GM19193 (cell line): Measurements from ENCODE around the gene MYH7.

Experiments used
- POLR2A ChIP-seq: IDR thresholded peaks from 4 replicates; pipeline ENCODE4 v1.6.1; 2011; ENCODE audit not compliant: insufficient read depth, insufficient read length; ENCODE audit errors: extremely low read depth

MYH7 gene

GRCh38 chr14:23457587-23458445 lies 22.4 kb upstream of the MYH7 start:
- no peak for TF ChIP-seq POLR2A

DNA sequence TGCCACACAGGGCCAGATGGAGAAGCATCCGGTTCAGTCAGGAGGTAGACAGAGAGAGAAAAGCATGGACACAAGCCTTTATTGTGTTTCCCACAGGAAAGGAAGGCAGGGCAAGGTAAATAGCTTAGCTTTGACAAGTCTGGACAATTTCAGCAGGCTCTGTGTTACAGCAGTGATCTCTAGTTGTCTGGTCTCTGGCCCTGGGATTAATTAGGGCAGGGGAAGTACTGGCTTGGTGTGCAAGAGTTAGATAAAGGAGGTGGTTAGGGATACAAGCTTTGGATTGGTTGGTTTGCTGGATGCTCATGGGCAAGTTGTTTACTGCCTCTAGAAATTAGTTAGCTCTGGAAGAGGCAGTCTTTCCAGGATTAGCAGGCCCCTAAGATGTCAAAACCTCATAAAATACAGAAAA lies 19.0 kb upstream of the MYH7 start:
- no peak for TF ChIP-seq POLR2A

GRCh38 chr14:23452237-23452636 lies 16.8 kb upstream of the MYH7 start:
- no peak for TF ChIP-seq POLR2A

DNA sequence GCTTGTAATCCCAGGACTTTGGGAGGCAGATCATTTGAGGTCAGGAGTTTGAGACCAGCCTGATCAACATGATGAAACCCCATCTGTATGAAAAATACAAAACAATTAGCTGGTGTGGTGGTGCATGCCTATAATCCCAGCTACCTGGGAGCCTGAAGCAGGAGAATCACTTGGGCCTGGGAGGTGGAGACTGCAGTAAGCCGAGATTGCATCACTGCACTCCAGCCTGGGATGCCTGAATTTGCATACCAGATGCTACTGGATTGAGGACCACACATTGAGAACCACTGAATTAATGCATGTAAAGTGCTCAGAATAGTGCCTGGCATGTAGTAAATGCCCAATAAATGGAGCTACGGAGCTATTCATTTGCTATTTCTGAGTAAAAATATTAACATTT lies 14.9 kb upstream of the MYH7 start:
- no peak for TF ChIP-seq POLR2A

DNA sequence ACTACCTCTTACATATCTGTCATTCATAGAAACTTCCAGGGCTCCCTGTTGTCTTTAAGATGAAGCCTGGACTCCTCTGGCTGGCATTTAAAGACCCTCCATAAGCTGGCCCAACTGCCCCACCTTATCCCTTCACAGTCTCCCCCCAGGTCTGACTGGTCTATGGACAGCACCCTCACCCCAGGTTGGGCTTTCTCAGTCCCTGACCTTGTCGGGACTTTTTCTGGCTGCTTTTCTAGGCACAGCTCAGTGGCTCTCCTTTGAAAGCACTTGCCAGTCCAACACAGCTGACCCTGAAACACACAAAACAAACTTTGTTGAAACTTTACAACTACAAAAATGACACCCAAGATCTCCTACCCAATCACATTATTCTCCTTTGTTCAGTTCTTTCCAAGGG lies 13.9 kb upstream of the MYH7 start:
- no peak for TF ChIP-seq POLR2A

- no peak for TF ChIP-seq POLR2A
Measured at GRCh38 chr14:23447361-23448350, 12.2 kb upstream of the MYH7 start.

DNA sequence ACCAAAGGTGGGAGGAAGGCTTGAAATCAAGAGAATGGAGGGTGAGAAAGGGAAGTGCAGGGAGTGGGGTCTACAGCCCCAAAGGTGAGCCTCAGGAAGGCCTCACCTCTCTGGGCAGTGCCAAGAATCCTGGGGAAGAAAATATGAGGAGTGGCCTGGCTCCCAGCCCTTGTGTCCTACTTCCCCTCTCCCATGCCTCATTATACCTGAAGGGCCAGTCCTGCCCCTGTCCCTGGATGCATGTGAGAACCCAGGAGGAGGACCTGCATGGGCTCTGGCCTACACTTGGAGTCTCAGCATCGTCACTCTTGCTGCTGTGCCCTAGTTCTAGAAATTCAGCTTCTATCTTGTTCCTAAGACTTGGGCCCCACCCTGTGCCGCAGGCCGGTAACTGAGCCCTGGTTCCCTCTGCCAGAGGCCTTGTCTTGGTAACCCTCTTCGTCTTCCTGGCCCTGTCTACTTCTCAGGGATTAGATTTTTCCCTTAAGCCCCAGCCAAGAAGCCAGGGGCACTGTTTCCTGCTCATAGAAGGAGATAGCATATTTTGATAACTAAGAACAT lies 10.9 kb upstream of the MYH7 start:
- no peak for TF ChIP-seq POLR2A

GRCh38 chr14:23445773-23446172 lies 10.3 kb upstream of the MYH7 start:
- no peak for TF ChIP-seq POLR2A

DNA sequence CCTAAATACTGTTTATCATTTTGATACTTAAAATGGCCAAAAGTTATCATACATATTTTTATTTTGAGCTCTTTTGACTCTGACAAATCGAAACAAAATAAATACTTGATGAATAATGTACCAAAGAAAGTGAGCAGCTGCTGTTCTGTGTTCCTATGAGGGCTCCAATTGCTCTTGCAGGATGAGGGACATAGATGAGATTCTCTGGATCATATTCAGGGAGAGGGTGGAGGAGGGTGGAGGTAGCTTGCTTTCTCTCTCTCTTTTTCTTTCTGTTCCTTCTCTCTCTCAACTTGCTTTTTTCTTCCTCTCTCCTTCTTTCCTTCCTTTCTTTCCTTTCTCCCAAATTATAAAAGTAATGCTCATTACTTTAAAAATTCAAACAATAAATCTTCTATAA lies 8.9 kb upstream of the MYH7 start:
- no peak for TF ChIP-seq POLR2A

- no peak for TF ChIP-seq POLR2A
Measured at GRCh38 chr14:23443881-23444280, 8.4 kb upstream of the MYH7 start.

DNA sequence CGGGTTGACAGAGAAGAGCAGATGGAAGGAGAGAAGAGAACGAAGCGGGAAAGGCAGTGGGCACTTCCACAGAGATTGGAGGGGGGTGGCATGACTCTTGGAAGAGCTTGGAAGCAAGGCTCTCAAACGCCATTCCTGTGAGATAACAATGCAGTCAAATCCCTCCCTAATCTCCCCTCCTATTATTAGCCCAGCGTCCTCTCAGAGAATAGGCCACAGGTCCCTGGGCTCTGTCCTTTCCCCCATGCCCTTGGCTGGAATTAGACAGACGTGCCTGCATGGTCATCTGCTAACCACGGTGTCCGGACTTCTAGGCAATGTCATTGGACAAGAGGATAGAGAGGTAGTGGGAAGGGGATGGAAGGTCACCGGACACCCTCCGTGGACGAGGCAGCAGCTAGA lies 8.0 kb upstream of the MYH7 start:
- no peak for TF ChIP-seq POLR2A

GRCh38 chr14:23442721-23443356 lies 7.4 kb upstream of the MYH7 start:
- TF ChIP-seq POLR2A, result no peak

GRCh38 chr14:23441076-23441475 lies 5.6 kb upstream of the MYH7 start:
- TF ChIP-seq POLR2A, result no peak

GRCh38 chr14:23439107-23439835 lies 3.8 kb upstream of the MYH7 start:
- TF ChIP-seq POLR2A, result no peak
